SU-DHL-6 (cell line): ENCODE results near the gene PJA1.

Experiments used
- EZH2phosphoT487 ChIP-seq: fragments of 200-600 bp; sonication (generic), shearing (Covaris generic); conservative IDR thresholded peaks from 2 replicates; pipeline ENCODE4 v1.6.1; 2018; ENCODE audit warnings: mild to moderate bottlenecking, antibody characterized with exemption, low read length, moderate library complexity, mixed read lengths
- TF ChIP-seq, protein P1 (sequence below): fragments of 200-600 bp; sonication (generic); IDR thresholded peaks from one replicate; pipeline ENCODE4 v1.5.1; 2017; ENCODE audit warnings: antibody characterized with exemption, mild to moderate bottlenecking, low read length, moderate library complexity; ENCODE audit not compliant: insufficient read depth, poor library complexity, severe bottlenecking

DNA sequence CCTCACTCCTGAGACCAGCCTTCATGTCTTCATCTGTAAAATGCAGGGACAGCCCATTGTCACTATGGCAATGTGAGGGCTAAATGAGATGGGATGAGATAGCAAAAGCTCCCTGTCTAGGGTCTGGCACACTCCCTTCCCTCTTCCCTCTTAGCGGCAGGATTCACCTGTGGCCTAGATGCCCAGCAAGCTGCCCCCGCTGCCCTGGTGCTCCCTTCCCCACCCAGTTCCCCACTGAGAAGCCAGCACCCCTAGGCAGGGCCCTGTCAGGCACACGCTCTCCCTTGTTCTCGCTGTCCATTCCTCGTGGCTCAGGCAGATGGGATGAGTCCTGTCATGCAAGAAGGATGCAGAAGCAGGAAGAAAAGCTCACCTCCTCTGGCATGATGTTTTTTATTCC is 49.2 kb upstream of the PJA1 start:
- TF ChIP-seq, protein P1, sequence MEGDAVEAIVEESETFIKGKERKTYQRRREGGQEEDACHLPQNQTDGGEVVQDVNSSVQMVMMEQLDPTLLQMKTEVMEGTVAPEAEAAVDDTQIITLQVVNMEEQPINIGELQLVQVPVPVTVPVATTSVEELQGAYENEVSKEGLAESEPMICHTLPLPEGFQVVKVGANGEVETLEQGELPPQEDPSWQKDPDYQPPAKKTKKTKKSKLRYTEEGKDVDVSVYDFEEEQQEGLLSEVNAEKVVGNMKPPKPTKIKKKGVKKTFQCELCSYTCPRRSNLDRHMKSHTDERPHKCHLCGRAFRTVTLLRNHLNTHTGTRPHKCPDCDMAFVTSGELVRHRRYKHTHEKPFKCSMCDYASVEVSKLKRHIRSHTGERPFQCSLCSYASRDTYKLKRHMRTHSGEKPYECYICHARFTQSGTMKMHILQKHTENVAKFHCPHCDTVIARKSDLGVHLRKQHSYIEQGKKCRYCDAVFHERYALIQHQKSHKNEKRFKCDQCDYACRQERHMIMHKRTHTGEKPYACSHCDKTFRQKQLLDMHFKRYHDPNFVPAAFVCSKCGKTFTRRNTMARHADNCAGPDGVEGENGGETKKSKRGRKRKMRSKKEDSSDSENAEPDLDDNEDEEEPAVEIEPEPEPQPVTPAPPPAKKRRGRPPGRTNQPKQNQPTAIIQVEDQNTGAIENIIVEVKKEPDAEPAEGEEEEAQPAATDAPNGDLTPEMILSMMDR, result no peak
- TF ChIP-seq EZH2phosphoT487, result no peak
